Mesothelial cell of epicardium (in vitro differentiated cells): ENCODE measurements around the gene NOL6. TPM values are rescaled to one million over a fixed set of nuclear protein-coding genes. Genes with fewer than 3 reads are reported as not detected.

Source experiments
- DNase-seq, 2 experiments: peaks; one replicate each; pipeline ENCODE4 v3.0.0; 2021; ENCODE audit warnings: low spot score in 2 of 2; ENCODE audit not compliant: unreplicated experiment in 2 of 2
- H3K27ac Mint-ChIP-seq: 2 replicates; pipeline ENCODE4 v1.8.0; 2021; ENCODE audit warnings: mixed read lengths
- H3K27me3 Mint-ChIP-seq: 2 replicates; pipeline ENCODE4 v1.8.0; 2021; ENCODE audit warnings: low read depth, mixed read lengths
- H3K36me3 Mint-ChIP-seq: 2 replicates; pipeline ENCODE4 v1.8.0; 2021; ENCODE audit warnings: mixed read lengths
- H3K4me1 Mint-ChIP-seq: 2 replicates; pipeline ENCODE4 v1.8.0; 2021; ENCODE audit warnings: mixed read lengths
- H3K4me3 Mint-ChIP-seq: 2 replicates; pipeline ENCODE4 v1.8.0; 2021; ENCODE audit warnings: mild to moderate bottlenecking, moderate library complexity, mixed read lengths
- H3K9me3 Mint-ChIP-seq: 2 replicates; pipeline ENCODE4 v1.8.0; 2021; ENCODE audit warnings: mixed read lengths
- CTCF ChIP-seq: fragments of 200-600 bp; sonication (generic); IDR thresholded peaks from one replicate; pipeline ENCODE4 v1.5.0; 2021; ENCODE audit warnings: antibody characterized with exemption; ENCODE audit not compliant: unreplicated experiment
- total RNA-seq: library from RNA; stranded (reverse); gene quantifications from 3 replicates; pipeline ENCODE4 v1.2.1, GENCODE V29; 2021

NOL6 gene
- total RNA-seq, 1 donor from 2014 or later: 37.9 TPM

- Mint-ChIP-seq H3K4me1 (peaks cover 22% of the 10 kb centered on the region), H3K9me3 (no peaks in the 10 kb centered on the region), H3K4me3 (peak overlapping the region; percentile 90), H3K27me3 (no peaks in the 10 kb centered on the region), H3K36me3 (peaks cover 15% of the 10 kb centered on the region), H3K27ac (no peak overlapping the region)
- TF ChIP-seq CTCF: no peak
- no peak for DNase-seq
These were observed 1.4 kb downstream of the NOL6 start for GRCh38 chr9:33472171-33472880.

- no peak for DNase-seq
- Mint-ChIP-seq H3K9me3 (no peaks in the 10 kb centered on the region), H3K36me3 (peaks cover 15% of the 10 kb centered on the region), H3K4me1 (peaks cover 22% of the 10 kb centered on the region), H3K27ac (no peak overlapping the region), H3K4me3 (no peak overlapping the region), H3K27me3 (no peaks in the 10 kb centered on the region)
- no peak for TF ChIP-seq CTCF
These were observed 2.4 kb downstream of the NOL6 start for GRCh38 chr9:33471361-33471760.

GRCh38 chr9:33469891-33470290 lies 3.8 kb downstream of the NOL6 start:
- Mint-ChIP-seq H3K27ac (no peak overlapping the region), H3K27me3 (no peaks in the 10 kb centered on the region), H3K9me3 (no peaks in the 10 kb centered on the region), H3K4me3 (no peak overlapping the region), H3K36me3 (peaks cover 20% of the 10 kb centered on the region), H3K4me1 (peaks cover 22% of the 10 kb centered on the region)
- no peak for TF ChIP-seq CTCF
- no peak for DNase-seq

- Mint-ChIP-seq H3K9me3 (no peaks in the 10 kb centered on the region), H3K27me3 (no peaks in the 10 kb centered on the region), H3K36me3 (peaks cover 27% of the 10 kb centered on the region), H3K27ac (no peak overlapping the region), H3K4me3 (no peak overlapping the region), H3K4me1 (peaks cover 21% of the 10 kb centered on the region)
- TF ChIP-seq CTCF: no peak
- DNase-seq: no peak
These were observed 4.7 kb downstream of the NOL6 start for GRCh38 chr9:33468797-33469621.

GRCh38 chr9:33468215-33468730 lies 5.5 kb downstream of the NOL6 start:
- Mint-ChIP-seq H3K27ac (no peak overlapping the region), H3K27me3 (no peaks in the 10 kb centered on the region), H3K4me1 (peaks cover 17% of the 10 kb centered on the region), H3K36me3 (peaks cover 27% of the 10 kb centered on the region), H3K4me3 (no peak overlapping the region), H3K9me3 (no peaks in the 10 kb centered on the region)
- DNase-seq: no peak
- no peak for TF ChIP-seq CTCF
